HUES64 (cell line): ENCODE measurements around the gene BAZ2A.

Source experiments
- H3K27ac ChIP-seq: 2 replicates; pipeline ENCODE4 v1.7.0; 2013; ENCODE audit warnings: low read depth, low read length, inconsistent platforms
- H3K27me3 ChIP-seq: 2 replicates; pipeline ENCODE4 v1.6.1; 2013; ENCODE audit warnings: mild to moderate bottlenecking, low read length; ENCODE audit not compliant: insufficient read depth
- H3K36me3 ChIP-seq: 2 replicates; pipeline ENCODE4 v1.6.1; 2013; ENCODE audit warnings: mild to moderate bottlenecking, low read length; ENCODE audit not compliant: insufficient read depth
- H3K4me1 ChIP-seq: 2 replicates; pipeline ENCODE4 v1.6.1; 2013; ENCODE audit warnings: mild to moderate bottlenecking, low read length, moderate library complexity; ENCODE audit not compliant: insufficient read depth
- H3K4me3 ChIP-seq: 2 replicates; pipeline ENCODE4 v1.5.1; 2013; ENCODE audit warnings: mild to moderate bottlenecking, low read length, moderate library complexity
- H3K9ac ChIP-seq: 2 replicates; pipeline ENCODE4 v1.6.1; 2013; ENCODE audit warnings: mild to moderate bottlenecking, low read depth, low read length
- H3K9me3 ChIP-seq: 2 replicates; pipeline ENCODE4 v1.6.1; 2013; ENCODE audit warnings: low read depth, low read length; ENCODE audit not compliant: insufficient read depth
- WGBS: fragments of 150-250, 120-280 bp; methylation state at CpG from one replicate; pipeline ENCODE4 v1.1.7; 2013; ENCODE audit warnings: missing lambda C conversion rate; 5-methylcytosine and 5-hydroxymethylcytosine counted together

The BAZ2A gene

GRCh38 chr12:56565510-56566101 is 64.5 kb downstream of the BAZ2A start:
- peaks cover 9% of the 10 kb centered on the region; the same call in 1 of the 2 replicates for H3K4me1 ChIP-seq
- WGBS, result 58% methylated on average over 6 of the region's 6 CpGs
- 0 out of 2 replicates have a peak overlapping the region, but pooled peaks have one; percentile 22 for H3K9ac ChIP-seq
- peak overlapping the region; percentile 2; the same call in 1 of the 2 replicates for H3K27ac ChIP-seq
- 0 out of 2 replicates have a peak overlapping the region, but pooled peaks have one; percentile 1 for H3K4me3 ChIP-seq
- peaks cover 11% of the 10 kb centered on the region for H3K36me3 ChIP-seq
- H3K27me3 ChIP-seq, result no peaks in the 10 kb centered on the region
- H3K9me3 ChIP-seq, result no peaks in the 10 kb centered on the region

GRCh38 chr12:56551070-56551469 is 79.1 kb downstream of the BAZ2A start:
- Histone ChIP-seq H3K9me3 (no peaks in the 10 kb centered on the region), H3K9ac (no peak overlapping the region), H3K36me3 (no peaks in the 10 kb centered on the region), H3K4me1 (no peaks in the 10 kb centered on the region), H3K27ac (no peak overlapping the region), H3K27me3 (no peaks in the 10 kb centered on the region), H3K4me3 (no peak overlapping the region)
- WGBS, result 91% methylated on average over 5 of the region's 5 CpGs

- Histone ChIP-seq H3K4me3 (no peak overlapping the region), H3K4me1 (no peaks in the 10 kb centered on the region), H3K36me3 (no peaks in the 10 kb centered on the region), H3K27ac (no peak overlapping the region), H3K9me3 (no peaks in the 10 kb centered on the region), H3K27me3 (no peaks in the 10 kb centered on the region), H3K9ac (no peak overlapping the region)
- 97% methylated on average over 5 of the region's 5 CpGs for WGBS
These were observed 83.4 kb downstream of the BAZ2A start for GRCh38 chr12:56546680-56547079.
